ENCODE results near the gene RTEL1.

The RTEL1 gene

DNA sequence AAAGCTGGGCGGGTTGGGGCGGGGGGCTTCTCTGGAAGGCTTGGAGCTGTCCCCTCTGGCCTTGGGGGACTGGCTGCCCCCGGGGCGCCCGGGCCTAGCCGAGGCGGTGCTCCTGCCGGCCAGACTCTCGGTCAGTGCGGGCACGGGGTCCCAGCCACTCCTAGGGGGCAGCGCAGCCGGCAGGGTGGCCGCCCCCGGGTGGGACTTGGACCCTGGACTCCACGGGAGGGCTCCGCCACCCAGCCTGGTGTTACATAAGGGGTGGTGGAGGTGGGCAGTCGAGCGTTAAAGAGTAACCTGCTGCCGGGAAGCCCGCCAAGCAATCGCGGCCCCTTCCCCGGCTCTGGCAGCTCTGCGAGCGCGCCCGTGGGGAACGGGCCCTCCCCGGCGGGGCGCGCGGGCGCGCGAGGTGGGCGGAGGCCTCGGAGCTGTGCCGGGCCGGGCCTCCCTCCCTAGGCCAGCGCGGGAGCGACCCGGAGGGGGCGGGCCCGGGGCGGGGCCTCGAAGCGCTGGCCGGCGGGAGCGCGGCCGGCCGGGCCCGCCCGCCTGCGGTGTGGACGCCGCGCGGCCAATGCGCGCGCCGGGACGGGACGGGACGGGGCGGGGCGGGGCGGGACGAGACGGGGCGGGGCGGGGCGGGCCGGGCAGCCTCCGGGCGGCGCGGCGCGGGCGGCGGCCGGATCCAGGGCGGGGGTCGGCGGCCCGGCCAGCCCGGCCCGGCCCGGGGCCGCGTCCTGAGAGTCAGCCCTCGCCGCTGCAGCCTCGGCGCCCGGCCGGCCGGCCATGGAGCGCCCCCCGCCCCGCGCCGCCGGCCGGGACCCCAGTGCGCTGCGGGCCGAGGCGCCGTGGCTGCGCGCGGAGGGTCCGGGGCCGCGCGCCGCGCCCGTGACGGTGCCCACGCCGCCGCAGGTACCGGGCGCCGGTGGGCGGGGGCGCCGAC, 81.3 kb downstream of the RTEL1 start, which contains the start of gene SLC2A4RG:
Gene SLC2A4RG (plus strand): TSS at position 647 of the 940 bp plus-strand sequence. CDS start 137 bp downstream, at position 784.
- peak; percentile 53 for DNase-seq (ENCODE audit: low read depth)

DNA sequence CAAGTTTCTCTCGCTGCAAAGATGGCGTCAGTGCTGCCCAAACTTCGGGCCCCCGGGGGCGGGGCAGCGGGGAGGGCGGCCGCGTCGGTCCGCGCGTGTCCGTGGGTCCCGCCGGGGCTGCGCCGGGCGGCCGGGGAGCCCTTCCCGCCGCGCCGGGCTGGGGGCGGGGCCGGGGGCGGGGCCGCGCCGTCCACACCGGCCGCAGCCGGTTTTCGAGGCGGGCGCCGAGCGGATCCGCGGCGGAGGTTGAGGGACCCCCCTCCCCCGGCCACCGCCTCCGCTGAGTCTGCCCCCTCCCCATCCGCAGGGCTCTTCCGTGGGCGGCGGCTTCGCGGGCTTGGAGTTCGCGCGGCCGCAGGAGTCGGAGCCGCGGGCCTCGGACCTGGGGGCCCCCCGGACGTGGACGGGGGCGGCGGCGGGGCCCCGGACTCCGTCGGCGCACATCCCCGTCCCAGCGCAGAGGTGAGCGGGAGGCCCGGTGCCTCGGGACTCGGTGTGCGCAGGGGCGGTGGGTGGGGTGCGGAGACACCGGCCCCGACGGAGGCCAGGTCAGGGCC, 82.0 kb downstream of the RTEL1 start:
- peak; percentile 34 for DNase-seq (ENCODE audit: low read depth)

DNA sequence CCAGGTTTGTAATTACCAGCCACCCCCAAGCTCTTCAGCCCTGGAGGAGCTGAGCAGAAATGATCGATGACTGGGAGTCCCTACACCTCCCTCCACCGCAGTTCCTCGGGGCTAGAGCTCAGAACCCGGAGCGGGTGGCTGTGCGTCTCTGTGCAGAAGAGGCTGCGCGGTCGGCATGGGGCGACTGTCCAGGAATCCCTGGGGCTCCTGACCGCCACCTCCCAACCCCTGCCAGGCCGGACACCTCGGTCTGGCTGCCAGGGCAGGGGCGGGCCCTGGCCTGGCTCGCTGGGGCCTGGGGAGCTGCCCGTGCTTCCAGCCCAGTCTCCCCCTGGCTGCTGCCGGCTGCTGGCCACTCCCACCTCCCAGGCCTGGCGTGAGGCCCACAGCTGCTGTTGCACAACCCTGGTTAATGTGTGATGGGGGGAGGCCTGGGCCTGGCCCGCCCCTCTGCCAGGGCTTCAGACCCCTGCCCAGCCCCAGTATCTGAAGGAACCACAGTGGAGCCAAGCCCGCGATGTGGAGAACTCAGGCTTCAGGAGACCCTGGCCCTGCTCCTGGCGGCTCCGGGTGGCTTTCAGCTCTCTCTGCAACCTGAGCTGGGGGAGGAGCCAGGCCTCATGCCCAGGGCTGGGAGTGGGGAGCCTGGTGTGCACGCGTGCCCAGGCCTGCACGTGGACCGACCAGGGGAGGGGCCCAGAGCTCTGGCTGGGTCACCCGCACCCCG, 82.7 kb downstream of the RTEL1 start:
- no peak for DNase-seq (ENCODE audit: low read depth)

- no peak for DNase-seq (ENCODE audit: low read depth)
Observed at GRCh38 chr20:63741354-63741675, 83.2 kb downstream of the RTEL1 start.

DNA sequence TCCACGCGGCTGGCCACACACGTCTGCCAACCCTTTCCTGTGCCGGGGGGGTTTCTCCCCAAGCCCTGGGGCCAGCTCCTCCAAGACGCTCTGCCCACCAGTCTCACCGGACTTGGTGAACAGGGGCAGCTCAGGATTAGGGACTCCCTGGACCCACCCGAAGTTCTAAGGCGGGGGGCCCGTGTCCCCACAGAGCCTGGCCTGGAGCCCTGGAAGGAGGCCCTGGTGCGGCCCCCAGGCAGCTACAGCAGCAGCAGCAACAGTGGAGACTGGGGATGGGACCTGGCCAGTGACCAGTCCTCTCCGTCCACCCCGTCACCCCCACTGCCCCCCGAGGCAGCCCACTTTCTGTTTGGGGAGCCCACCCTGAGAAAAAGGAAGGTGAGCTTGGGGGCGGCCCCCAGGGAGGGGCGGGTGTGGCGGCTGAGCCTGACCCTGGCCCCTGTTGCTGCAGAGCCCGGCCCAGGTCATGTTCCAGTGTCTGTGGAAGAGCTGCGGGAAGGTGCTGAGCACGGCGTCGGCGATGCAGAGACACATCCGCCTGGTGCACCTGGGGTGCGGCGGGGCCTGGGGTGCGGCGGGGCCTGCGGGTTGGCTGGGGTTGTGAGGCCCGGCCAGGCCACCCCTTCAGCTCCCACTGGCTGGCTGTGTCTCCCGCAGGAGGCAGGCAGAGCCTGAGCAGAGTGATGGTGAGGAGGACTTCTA, 83.7 kb downstream of the RTEL1 start:
- no peak for DNase-seq (ENCODE audit: low read depth)

GRCh38 chr20:63742381-63743024, 84.4 kb downstream of the RTEL1 start:
- DNase-seq (ENCODE audit: low read depth) = no peak

DNA sequence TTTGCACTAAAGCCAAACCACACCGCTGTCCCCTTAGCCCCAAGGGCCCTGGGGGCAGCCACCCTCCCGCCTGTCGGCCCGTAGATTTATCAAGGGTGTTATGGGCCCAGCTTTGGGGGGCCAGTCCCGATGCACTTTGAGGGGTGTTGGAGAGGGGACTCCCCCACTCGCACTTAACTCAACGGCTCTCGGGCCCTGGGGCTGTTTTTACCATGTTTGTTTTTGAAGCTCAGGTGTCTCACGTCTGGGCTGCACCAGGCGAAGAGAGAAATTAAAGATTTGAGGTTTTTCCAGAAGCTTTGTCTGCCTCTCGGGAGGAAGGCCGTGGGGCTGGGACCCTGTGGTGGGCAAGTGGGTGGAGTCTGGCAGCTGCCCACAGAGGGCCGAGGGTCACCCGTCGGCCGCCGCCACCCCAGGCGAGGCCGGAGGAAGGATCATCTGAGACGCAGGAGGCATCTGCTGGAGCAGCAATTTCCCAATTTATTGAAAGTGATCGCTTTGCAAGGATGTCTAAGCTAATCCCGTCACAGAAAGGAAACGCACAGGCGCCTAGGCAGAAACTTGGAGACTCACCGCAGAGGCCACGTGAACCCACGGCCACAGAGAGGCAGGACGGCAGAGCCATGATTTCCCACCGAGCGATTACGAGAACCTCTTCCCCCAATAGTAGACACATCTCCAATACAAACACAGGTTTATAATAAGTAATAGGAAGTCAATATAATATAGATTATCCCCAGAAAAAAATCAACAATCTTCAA, 85.3 kb downstream of the RTEL1 start:
- DNase-seq (ENCODE audit: low read depth) = no peak

- no peak for DNase-seq (ENCODE audit: low read depth)
Observed at GRCh38 chr20:63744158-63744557, 86.0 kb downstream of the RTEL1 start.

GRCh38 chr20:63744574-63745423, 86.7 kb downstream of the RTEL1 start:
- DNase-seq (ENCODE audit: low read depth) = no peak

GRCh38 chr20:63745424-63745805, 87.3 kb downstream of the RTEL1 start:
- DNase-seq (ENCODE audit: low read depth) = no peak

All from stimulated activated CD8-positive, alpha-beta memory T cell treated with anti-CD3 and anti-CD28 coated beads, Interleukin-12 subunit alpha, Interleukin-12 subunit beta, amount 100 ng/mL, for 4 hours (primary cell).